GM12878 (cell line): Measurements from ENCODE around the gene OTUB2. TPM values are rescaled to one million over a fixed set of nuclear protein-coding genes. Genes with fewer than 3 reads are reported as not detected.

Experiments used
- ATAC-seq: fragments of 200-7000 bp; cut with Tn5 transposase; 3 replicates; pipeline ENCODE4 v1.9.1; 2020; ENCODE audit warnings: mild to moderate bottlenecking, moderate library complexity
- BruUV-seq: library from RNA; stranded (reverse); fragments of 400-500 nt; replicated peaks from 2 replicates; lab custom pipeline; 2021; lab: Mats Ljungman, UMichigan
- CTCF ChIA-PET: fragments of 300-600 bp; sonication (Branson Sonifier 250); formaldehyde crosslinking; extraction: SDS; loops from one replicate; lab custom pipeline; 2021; ENCODE audit warnings: inconsistent platforms; lab: Yijun Ruan, JAX
- POLR2A ChIA-PET: fragments of 350-600 bp; formaldehyde crosslinking; extraction: SDS; loops from one replicate; lab custom pipeline; 2021; ENCODE audit warnings: inconsistent platforms; lab: Charles Lee
- RAD21 ChIA-PET: fragments of 300-600 bp; sonication (Branson Sonifier 250); formaldehyde crosslinking; loops from one replicate; lab custom pipeline; 2023; ENCODE audit warnings: antibody characterized with exemption; ENCODE audit not compliant: unreplicated experiment; lab: Charles Lee
- SMC1A ChIA-PET: fragments of 300-600 bp; sonication (Branson Sonifier 250); formaldehyde crosslinking; loops from one replicate; lab custom pipeline; 2023; ENCODE audit not compliant: unreplicated experiment, uncharacterized antibody; lab: Charles Lee
- DNase-seq: peaks from one replicate; pipeline ENCODE4 v3.0.0-alpha.2; 2011; ENCODE audit warnings: low read depth, low spot score
- FAIRE-seq: peaks from 3 replicates; lab custom pipeline; 2011; peaks lifted over from hg19 to GRCh38; lab: Jason Lieb, UNC
- H2AFZ ChIP-seq: 2 replicates; pipeline ENCODE4 v1.6.0; 2011; ENCODE audit warnings: low read depth, low read length, control low read depth; ENCODE audit not compliant: control insufficient read depth
- H3K27ac ChIP-seq: 2 replicates; pipeline ENCODE4 v1.5.1; 2011; ENCODE audit warnings: control low read depth; ENCODE audit not compliant: control insufficient read depth, insufficient read depth
- H3K27me3 ChIP-seq, 2 experiments: replicated peaks in 1 of 2; 2 replicates each; pipeline versions ENCODE4 v1.6.0 to v1.6.1; 2011; ENCODE audit warnings: low read length in 1 of 2; ENCODE audit not compliant: control insufficient read depth in 2 of 2, insufficient read depth in 2 of 2
- H3K36me3 ChIP-seq, 2 experiments: 2 replicates each; pipeline ENCODE4 v1.5.1; 2011; ENCODE audit warnings: low read length in 1 of 2; ENCODE audit not compliant: control insufficient read depth in 2 of 2, insufficient read depth in 2 of 2
- H3K4me1 ChIP-seq: 2 replicates; pipeline ENCODE4 v1.6.1; 2011; ENCODE audit warnings: mild to moderate bottlenecking, low read length, moderate library complexity, mixed read lengths; ENCODE audit not compliant: control insufficient read depth, insufficient read depth
- H3K4me2 ChIP-seq: 2 replicates; pipeline ENCODE4 v1.6.0; 2011; ENCODE audit warnings: control low read depth; ENCODE audit not compliant: control insufficient read depth, insufficient read depth
- H3K4me3 ChIP-seq: fragments of 200-600 bp; sonication (generic); 2 replicates; pipeline ENCODE4 v1.5.1; 2016
- H3K79me2 ChIP-seq: 2 replicates; pipeline ENCODE4 v1.6.0; 2011; ENCODE audit warnings: low read length; ENCODE audit not compliant: control insufficient read depth, insufficient read depth
- H3K9ac ChIP-seq: 2 replicates; pipeline ENCODE4 v1.8.0; 2011; ENCODE audit warnings: low read length, control low read depth, mixed read lengths; ENCODE audit not compliant: control insufficient read depth, insufficient read depth
- H3K9me3 ChIP-seq: replicated peaks from 3 replicates; pipeline ENCODE4 v1.5.1; 2011; ENCODE audit warnings: mild to moderate bottlenecking, low read length; ENCODE audit not compliant: control insufficient read depth, insufficient read depth
- H4K20me1 ChIP-seq: 2 replicates; pipeline ENCODE4 v1.6.0; 2011; ENCODE audit not compliant: control insufficient read depth, insufficient read depth
- IRF3 ChIP-seq: fragments of 450-650 bp; IDR thresholded peaks from 2 replicates; pipeline ENCODE4 v1.6.1; 2014; ENCODE audit warnings: mild to moderate bottlenecking
- NRF1 ChIP-seq: conservative IDR thresholded peaks from 2 replicates; pipeline ENCODE4 v1.6.1; 2011; ENCODE audit warnings: mild to moderate bottlenecking, low read depth, low read length, improper control_type of control experiment
- PML ChIP-seq: IDR thresholded peaks from 2 replicates; pipeline ENCODE4 v1.6.1; 2012; ENCODE audit warnings: low read length, inconsistent platforms
- RUNX3 ChIP-seq: IDR thresholded peaks from 2 replicates; pipeline ENCODE4 v1.6.1; 2012; ENCODE audit warnings: low read length, inconsistent platforms
- SIN3A ChIP-seq: IDR thresholded peaks from 2 replicates; pipeline ENCODE4 v1.6.1; 2012; ENCODE audit warnings: low read depth, low read length, improper control_type of control experiment
- ZBTB40 ChIP-seq: fragments of 450-650 bp; IDR thresholded peaks from 2 replicates; pipeline ENCODE4 v1.6.1; 2016; ENCODE audit warnings: mild to moderate bottlenecking, moderate library complexity, borderline replicate concordance
- WGBS: methylation state at CpG from one replicate; pipeline ENCODE4 v1.1.6; 2016; ENCODE audit warnings: low lambda C conversion rate; ENCODE audit not compliant: insufficient replicate concordance, insufficient coverage; ENCODE audit errors: missing lambda C conversion rate; 5-methylcytosine and 5-hydroxymethylcytosine counted together
- in situ Hi-C: fragments of 300-500 bp; cut with MboI; formaldehyde crosslinking; loops from 9 replicates; pipeline ENCODE4 v1.14.3; 2018; ENCODE audit warnings: mixed read lengths
- intact Hi-C: fragments of 100-400 bp; cut with micrococcal nuclease; formaldehyde crosslinking; loops from one replicate; pipeline ENCODE4 v1.14.2; 2022; ENCODE audit not compliant: unreplicated experiment
- polyA plus RNA-seq, 11 experiments: library from polyadenylated mRNA; depleted of rRNA in 4 of 11; unstranded in 6 of 11; stranded (reverse) in 5 of 11; fragments of >200 nt; fragmentation: Nextera tagmentation in 4 of 11; fragmentation: Illumina TruSeq in 1 of 11; extraction: Ambion mirVana in 4 of 11; extraction: Trizol in 1 of 11; gene quantifications; 1 replicate in 1 of 11; 2 replicates in 10 of 11; pipeline versions ENCODE4 v1.2.1 to v1.2.3, GENCODE V29; 2011 to 2016; ENCODE audit warnings: inconsistent platforms in 2 of 11, missing spikeins in 2 of 11, low read depth in 1 of 11
- total RNA-seq, 4 experiments: library from RNA; depleted of rRNA in 3 of 4; stranded (reverse); fragments of >200 nt in 3 of 4; fragmentation: Illumina TruSeq in 1 of 4; extraction: Trizol in 1 of 4; gene quantifications; 2 replicates each; pipeline versions ENCODE4 v1.2.1 to v1.2.3, GENCODE V29; 2013 to 2021

OTUB2 gene
- total and polyA plus RNA-seq, 10 of the 15 experiments (the other 5 are each of a cell fraction or from before 2014, with no cell fraction given), result 0.05 to 0.82 (median 0.43) TPM

DNA sequence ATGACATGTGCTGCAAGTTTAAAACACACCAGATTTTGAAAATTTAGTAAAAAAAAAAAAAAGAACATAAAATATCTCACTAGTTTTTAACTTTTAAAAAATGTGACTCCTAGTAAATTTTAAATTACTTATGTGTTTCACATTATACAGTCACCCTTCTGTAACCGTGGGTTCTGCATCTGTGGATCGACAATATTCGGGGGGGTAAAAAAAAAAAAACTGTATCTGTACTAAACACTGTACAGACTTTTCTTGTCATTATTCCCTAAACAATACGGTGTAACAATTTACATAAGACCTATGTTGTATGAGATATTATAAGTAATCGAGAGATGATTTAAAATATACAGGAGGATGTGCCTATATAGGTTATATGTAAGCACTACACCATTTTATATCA is 51.7 kb downstream of the OTUB2 start (continued):
- peak; percentile 9; the same call in 1 of the 2 replicates for TF ChIP-seq ZBTB40

DNA sequence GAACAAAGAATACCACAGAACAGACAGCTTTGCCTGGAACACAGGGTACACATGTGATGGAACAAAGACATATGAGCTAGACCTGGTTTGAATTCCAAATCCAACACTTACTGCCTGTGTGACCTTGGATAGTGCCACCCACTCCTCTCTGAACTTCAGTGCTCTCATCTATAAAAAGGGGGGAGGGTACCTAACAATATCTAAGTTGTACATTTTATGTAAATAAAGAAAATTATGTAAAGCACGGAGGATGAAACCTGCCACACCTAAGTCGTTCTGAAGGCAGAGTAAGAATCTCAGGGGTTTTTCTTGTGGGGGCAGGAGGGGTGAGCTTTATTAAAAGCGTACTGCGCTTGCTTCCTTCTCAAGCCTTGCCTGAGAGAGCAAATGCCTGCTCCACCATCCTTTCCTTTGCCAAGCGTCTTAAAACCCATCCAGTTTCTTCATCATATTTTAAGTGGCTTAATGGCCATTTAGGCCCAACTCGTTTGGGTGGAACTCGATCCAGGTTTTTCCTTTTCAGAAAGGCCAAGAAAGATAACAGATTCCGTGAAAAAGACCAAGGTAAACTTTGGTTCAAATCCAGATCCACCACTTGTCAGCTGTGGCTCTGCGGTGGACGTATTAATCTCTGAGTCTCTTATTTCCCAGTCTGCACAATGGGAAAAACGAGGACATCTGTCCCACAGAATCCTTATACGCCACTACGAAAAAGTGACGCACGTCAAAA is 53.9 kb downstream of the OTUB2 start:
- no peak for FAIRE-seq
- WGBS, result under 1% methylated on average over 15 of the region's 15 CpGs
- peak overlapping the region; percentile 98 for H2AFZ ChIP-seq
- H3K4me3 ChIP-seq, result peak overlapping the region; percentile 72
- RAD21 ChIA-PET, result interaction anchor here (0.5 to 1.8 kb wide), 4 partner anchors 23 to 140 kb away, joined by 3 to 8 read pairs (median 3); partner anchors contain the start of gene IFI27L2
- no peak for TF ChIP-seq NRF1
- peak; percentile 14; the same call in 1 of the 2 replicates for TF ChIP-seq RUNX3
- TF ChIP-seq PML, result no peak
- TF ChIP-seq IRF3, result no peak
- no peak for TF ChIP-seq SIN3A
- TF ChIP-seq, all 136 proteins: peak for 1
- no TSS peak for BruUV-seq
- H3K27ac ChIP-seq, result peak overlapping the region; percentile 96
- in situ Hi-C loops (no loop called here), intact Hi-C loops (loop anchor here (5.0 kb wide), 1 partner anchor 103 kb away; the partner anchor contains the start of gene ASB2)
- H3K4me1 ChIP-seq, result peaks cover 3% of the 10 kb centered on the region
- H4K20me1 ChIP-seq, result peaks cover 5% of the 10 kb centered on the region; the same call in 1 of the 2 replicates
- peak; percentile 28 for ATAC-seq
- ChIA-PET POLR2A (interaction anchor here (1.1 to 3.0 kb wide), 2 partner anchors 15 to 23 kb away, joined by 3 to 14 read pairs; no protein-coding TSS in a partner anchor), SMC1A (interaction anchor here (1.0 to 2.8 kb wide), 7 partner anchors 11 to 140 kb away, joined by 3 to 10 read pairs (median 4); partner anchors contain the start of gene IFI27L2), CTCF (interaction anchor here (0.8 to 4.5 kb wide), 9 partner anchors 11 to 140 kb away, joined by 3 to 17 read pairs (median 7); no protein-coding TSS in a partner anchor)
- H3K79me2 ChIP-seq, result peaks cover 65% of the 10 kb centered on the region
- H3K9me3 ChIP-seq, result peaks cover 12% of the 10 kb centered on the region
- peaks cover 0 to 20% of the 10 kb centered on the region in 2 experiments; a peak in 3 of 4 replicates for H3K36me3 ChIP-seq
- peak overlapping the region; percentile 98 for H3K9ac ChIP-seq
- H3K4me2 ChIP-seq, result peak overlapping the region; percentile 89
- no peaks in the 10 kb centered on the region for H3K27me3 ChIP-seq
- no peak for DNase-seq
